ENCODE results near the gene STAC2.

Gene STAC2

DNA sequence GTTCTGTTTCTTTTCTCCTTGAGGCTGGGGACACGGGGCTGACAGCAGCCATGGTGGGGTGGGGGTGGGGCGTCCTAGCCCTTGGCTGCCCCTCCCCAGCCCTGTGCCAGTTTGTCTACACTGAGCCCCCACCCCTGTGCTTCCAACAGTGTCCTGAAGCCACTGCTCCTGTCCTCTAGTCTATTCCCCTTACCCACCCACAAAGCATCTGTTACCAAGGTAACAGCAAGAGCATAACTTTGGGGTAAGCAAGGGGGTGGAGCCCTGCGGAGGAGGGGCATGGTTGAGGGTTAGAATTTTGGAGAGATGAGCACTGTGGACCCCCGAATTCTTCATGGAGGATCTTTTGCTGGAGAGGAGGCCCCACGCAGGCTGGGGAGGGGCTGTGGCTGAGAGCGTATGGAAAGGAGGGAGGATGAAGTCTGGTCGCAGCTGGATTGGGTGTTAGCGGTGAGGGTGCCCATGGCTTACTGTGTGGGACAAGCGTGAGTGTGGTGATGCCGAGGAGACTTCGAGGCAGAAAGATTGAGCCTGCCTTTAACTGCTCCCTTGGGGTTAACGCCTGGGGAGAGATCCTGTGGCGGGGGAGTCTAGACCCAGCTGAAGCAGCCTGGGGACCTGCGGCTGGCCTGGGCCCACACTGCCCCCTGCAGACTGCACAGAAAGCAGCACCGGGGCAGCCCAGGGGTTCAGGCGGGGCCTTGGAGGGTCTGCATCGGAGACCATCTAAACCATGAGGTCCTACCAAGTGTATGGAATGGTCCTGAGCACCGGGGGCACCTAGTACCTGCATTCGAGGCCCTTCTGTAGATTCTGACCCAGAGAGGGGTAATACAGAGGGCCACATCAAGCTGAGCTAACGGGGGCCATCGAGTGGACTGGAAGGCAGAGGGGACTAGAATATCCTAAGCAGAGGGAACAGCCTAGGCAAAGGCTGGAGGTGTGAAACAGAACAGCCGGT lies 6.1 kb upstream of the STAC2 start:
- no peak for DNase-seq (ENCODE audit: low read depth)

GRCh38 chr17:39231091-39231561 lies 5.4 kb upstream of the STAC2 start:
- DNase-seq (ENCODE audit: low read depth) = no peak

GRCh38 chr17:39230361-39230760 lies 4.6 kb upstream of the STAC2 start:
- DNase-seq (ENCODE audit: low read depth) = no peak

- DNase-seq (ENCODE audit: low read depth) = no peak
Measured at GRCh38 chr17:39229274-39229913, 3.6 kb upstream of the STAC2 start.

DNA sequence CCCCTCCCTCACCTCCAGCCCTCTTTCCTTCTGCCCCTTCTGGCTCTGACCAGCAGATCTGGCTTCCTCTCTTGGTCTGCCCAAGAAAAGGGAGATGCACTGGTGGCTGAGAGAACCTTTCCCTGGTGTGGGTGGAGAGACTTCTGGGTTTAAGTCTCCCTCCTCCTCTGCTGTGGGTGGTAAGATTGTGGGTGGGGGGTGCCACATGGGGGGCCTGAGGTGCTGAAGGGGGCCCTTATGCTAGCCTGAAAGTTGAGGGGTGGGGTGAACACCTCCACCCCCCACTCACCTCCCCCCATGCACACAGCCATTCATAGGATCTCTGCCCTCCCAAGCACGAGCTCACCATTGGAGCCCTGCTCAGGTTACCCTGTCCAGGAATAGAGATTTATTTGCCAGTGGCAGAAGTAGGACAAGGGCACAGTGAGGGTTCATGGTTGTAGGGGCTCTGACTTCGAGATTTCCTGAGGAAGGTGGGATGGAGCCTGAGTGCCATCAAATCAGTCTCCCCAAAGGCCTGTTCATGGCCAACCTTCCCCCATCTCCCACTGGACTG lies 1.7 kb upstream of the STAC2 start:
- no peak for DNase-seq (ENCODE audit: low read depth)

GRCh38 chr17:39225959-39226683 lies 376 bp upstream of the STAC2 start:
- no peak for DNase-seq (ENCODE audit: low read depth)

- no peak for DNase-seq (ENCODE audit: low read depth)
Measured at GRCh38 chr17:39224778-39225307, 902 bp downstream of the STAC2 start.

- DNase-seq (ENCODE audit: low read depth) = no peak
Measured at GRCh38 chr17:39223907-39224777, 1.6 kb downstream of the STAC2 start.

GRCh38 chr17:39222866-39223834 lies 2.6 kb downstream of the STAC2 start:
- DNase-seq (ENCODE audit: low read depth) = no peak

DNA sequence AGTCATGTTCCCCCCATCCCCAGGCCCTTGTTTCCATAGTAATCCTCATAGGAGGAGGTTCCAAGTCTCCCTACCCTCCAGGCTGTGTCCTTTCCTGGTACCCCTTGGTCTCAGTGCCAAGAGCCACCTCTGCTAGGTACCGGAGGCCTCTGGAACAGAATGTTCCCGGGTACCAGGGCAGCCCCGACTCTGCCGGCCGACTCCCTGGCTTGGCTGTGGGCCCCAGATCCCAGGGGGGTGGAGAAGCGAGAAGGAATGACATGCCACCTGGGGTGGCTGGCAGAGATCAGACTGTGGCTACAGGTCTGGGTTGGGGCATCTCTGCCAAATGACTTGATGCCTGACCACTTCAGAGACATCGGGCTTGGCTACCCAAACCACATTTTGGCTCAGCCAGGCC lies 3.6 kb downstream of the STAC2 start:
- no peak for DNase-seq (ENCODE audit: low read depth)

- no peak for DNase-seq (ENCODE audit: low read depth)
Measured at GRCh38 chr17:39221572-39221971, 4.2 kb downstream of the STAC2 start.

GRCh38 chr17:39219647-39220154 lies 6.0 kb downstream of the STAC2 start:
- DNase-seq (ENCODE audit: low read depth) = no peak

- DNase-seq (ENCODE audit: low read depth) = no peak
Measured at GRCh38 chr17:39218906-39219305, 6.8 kb downstream of the STAC2 start.

DNA sequence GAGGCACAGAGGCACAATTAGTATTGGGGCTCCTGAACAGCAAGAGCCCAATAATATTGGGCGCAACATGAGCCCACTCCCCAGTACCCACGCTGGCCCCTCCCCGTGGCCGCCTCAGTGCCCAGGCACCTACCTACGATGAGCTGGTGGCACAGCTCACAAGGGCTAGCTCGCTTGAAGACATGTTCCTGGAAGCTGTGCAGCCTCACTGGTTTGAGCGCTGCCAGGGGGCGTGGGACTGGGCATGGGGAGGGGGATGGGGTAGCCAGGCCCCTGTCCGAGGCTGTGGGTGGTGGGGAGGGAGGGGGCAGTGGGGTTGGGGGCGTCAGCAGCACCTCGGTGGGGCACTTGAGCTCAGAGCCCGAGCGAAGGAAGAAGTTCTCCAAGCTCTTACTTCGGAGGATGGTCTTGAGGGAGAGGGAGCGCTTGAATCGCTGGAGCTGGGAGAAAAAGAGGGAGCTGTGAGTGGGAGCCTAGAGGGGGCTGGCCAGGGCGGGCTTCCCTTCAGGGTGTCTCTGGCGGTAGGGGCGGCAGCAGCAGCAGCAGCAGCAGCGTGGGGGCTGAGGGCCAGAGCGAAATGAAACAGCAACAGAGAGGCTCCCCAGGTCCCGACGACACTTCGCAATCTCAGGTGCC lies 7.9 kb downstream of the STAC2 start:
- no peak for DNase-seq (ENCODE audit: low read depth)

DNA sequence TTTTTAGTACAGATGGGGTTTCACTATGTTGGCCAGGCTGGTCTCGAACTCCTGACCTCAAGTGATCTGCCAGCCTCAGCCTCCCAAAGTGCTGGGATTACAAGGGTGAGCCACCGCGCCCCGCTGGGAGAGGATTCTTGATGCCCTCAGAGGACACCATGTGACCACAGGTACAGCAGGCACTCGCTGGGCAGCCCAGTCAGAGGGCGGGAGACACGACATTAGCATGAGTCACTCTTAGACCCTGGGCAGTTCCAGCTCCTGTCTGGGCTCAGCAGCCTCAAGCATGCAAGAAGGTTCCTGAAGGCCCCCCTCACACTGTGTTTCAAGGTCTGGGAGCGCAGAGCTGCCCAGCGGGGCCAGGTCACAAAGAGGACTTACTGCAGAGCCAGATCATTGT lies 11.9 kb downstream of the STAC2 start:
- DNase-seq (ENCODE audit: low read depth) = no peak

DNA sequence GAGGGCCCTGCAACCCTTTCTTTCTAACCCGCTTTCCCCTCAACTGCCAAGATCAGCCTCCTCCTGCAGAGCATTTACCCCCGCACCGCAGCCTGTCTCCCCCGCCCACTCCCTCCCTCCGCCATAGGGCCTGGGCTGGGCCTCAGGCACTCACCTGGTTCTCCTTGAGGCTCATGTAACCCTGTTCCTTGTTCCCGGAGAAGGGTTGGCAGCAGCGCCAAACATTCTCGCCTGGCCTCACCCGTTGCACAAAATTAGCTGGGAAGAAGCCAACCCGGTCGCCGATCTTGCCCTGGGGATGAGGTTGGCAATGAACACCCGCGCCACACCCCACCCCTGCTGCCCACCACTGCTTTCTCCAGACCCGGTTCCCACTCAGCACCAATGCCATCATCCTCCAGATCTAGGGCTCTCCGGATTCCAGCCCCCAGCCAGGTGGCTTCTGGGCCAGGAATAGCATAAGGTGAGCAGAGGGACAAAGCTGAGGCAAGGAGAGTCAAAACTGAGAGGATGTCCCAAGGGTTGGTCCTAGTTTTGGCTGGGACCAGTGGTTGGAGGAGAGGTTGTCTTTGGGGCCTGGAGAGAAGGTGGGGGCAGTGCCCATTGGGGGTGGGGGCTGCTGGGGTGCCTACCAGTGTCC lies 12.8 kb downstream of the STAC2 start:
- no peak for DNase-seq (ENCODE audit: low read depth)

GRCh38 chr17:39212195-39212810 lies 13.4 kb downstream of the STAC2 start:
- DNase-seq (ENCODE audit: low read depth) = no peak

GRCh38 chr17:39210093-39210434 lies 15.7 kb downstream of the STAC2 start:
- no peak for DNase-seq (ENCODE audit: low read depth)
